ENCODE data around the gene RSPRY1. TPM values are rescaled to one million over a fixed set of nuclear protein-coding genes. Genes with fewer than 3 reads are reported as not detected.

Gene RSPRY1
- total RNA-seq, 1 donor from 2014 or later, result 69.7 TPM

GRCh38 chr16:57209780-57210179, 23.7 kb downstream of the RSPRY1 start:
- DNase-seq (ENCODE audit: low spot score in 2 of 2) (no peak), FAIRE-seq (no peak)

- DNase-seq (ENCODE audit: low spot score in 2 of 2), result no peak
- no peak for FAIRE-seq
These were observed 27.3 kb downstream of the RSPRY1 start for GRCh38 chr16:57213462-57213861.

- DNase-seq (ENCODE audit: low spot score in 2 of 2) (no peak), FAIRE-seq (no peak)
These were observed 30.8 kb downstream of the RSPRY1 start for GRCh38 chr16:57216968-57217367.

GRCh38 chr16:57223057-57223456, 36.9 kb downstream of the RSPRY1 start:
- FAIRE-seq, result no peak
- no peak for DNase-seq (ENCODE audit: low spot score in 2 of 2)

GRCh38 chr16:57224651-57225335, 38.7 kb downstream of the RSPRY1 start:
- DNase-seq (ENCODE audit: low spot score in 2 of 2), result no peak
- no peak for FAIRE-seq

GRCh38 chr16:57225978-57226377, 39.8 kb downstream of the RSPRY1 start:
- FAIRE-seq (no peak), DNase-seq (ENCODE audit: low spot score in 2 of 2) (no peak)

- DNase-seq (ENCODE audit: low spot score in 2 of 2) (no peak), FAIRE-seq (no peak)
These were observed 40.8 kb downstream of the RSPRY1 start for GRCh38 chr16:57226701-57227621.

GRCh38 chr16:57229079-57229478, 43.0 kb downstream of the RSPRY1 start:
- no peak for DNase-seq (ENCODE audit: low spot score in 2 of 2)
- no peak for FAIRE-seq

GRCh38 chr16:57231821-57232350, 45.8 kb downstream of the RSPRY1 start:
- DNase-seq (ENCODE audit: low spot score in 2 of 2) (no peak), FAIRE-seq (no peak)

- DNase-seq (ENCODE audit: low spot score in 2 of 2), result no peak
- no peak for FAIRE-seq
These were observed 48.0 kb downstream of the RSPRY1 start for GRCh38 chr16:57233944-57234706.

- FAIRE-seq, result no peak
These were observed 48.6 kb downstream of the RSPRY1 start for GRCh38 chr16:57234707-57235092.

GRCh38 chr16:57235128-57236021, 49.2 kb downstream of the RSPRY1 start:
- no peak for DNase-seq (ENCODE audit: low spot score in 2 of 2)
- no peak for FAIRE-seq

More at GRCh38 chr16:57234707-57235092, 48.6 kb downstream of the RSPRY1 start:
- DNase-seq (ENCODE audit: low spot score in 2 of 2), result no peak

- DNase-seq (ENCODE audit: low spot score in 2 of 2) (no peak), FAIRE-seq (no peak)
These were observed 49.9 kb downstream of the RSPRY1 start for GRCh38 chr16:57236022-57236350.

GRCh38 chr16:57238682-57239081, 52.6 kb downstream of the RSPRY1 start:
- no peak for FAIRE-seq

GRCh38 chr16:57239107-57239506, 53.0 kb downstream of the RSPRY1 start:
- DNase-seq (ENCODE audit: low spot score in 2 of 2) (no peak), FAIRE-seq (no peak)

More at GRCh38 chr16:57238682-57239081, 52.6 kb downstream of the RSPRY1 start:
- DNase-seq (ENCODE audit: low spot score in 2 of 2), result no peak

GRCh38 chr16:57240851-57241250, 54.7 kb downstream of the RSPRY1 start:
- FAIRE-seq, result no peak

GRCh38 chr16:57242650-57243049, 56.5 kb downstream of the RSPRY1 start:
- FAIRE-seq, result no peak
- no peak for DNase-seq (ENCODE audit: low spot score in 2 of 2)

More at GRCh38 chr16:57240851-57241250, 54.7 kb downstream of the RSPRY1 start:
- DNase-seq (ENCODE audit: low spot score in 2 of 2), result no peak

- DNase-seq (ENCODE audit: low spot score in 2 of 2), result no peak
- FAIRE-seq, result no peak
These were observed 58.3 kb downstream of the RSPRY1 start for GRCh38 chr16:57244463-57244766.

GRCh38 chr16:57244767-57245471, 58.8 kb downstream of the RSPRY1 start, which contains the start of gene ARL2BP:
TSS of gene ARL2BP (plus strand) at chr16:57245259. CDS start at chr16:57245368, 109 bp downstream.
- no peak for FAIRE-seq
- peak; percentile 97 for DNase-seq (ENCODE audit: low spot score in 2 of 2)

Data from frontal cortex (tissue), 4 donors.